NCI-H187 treated with DMSO at 0.1 percent for 48 hours (cell line): ENCODE data around the gene PLA2G2E.

Source experiments
- DNase-seq: peaks from one replicate; lab custom pipeline; 2025; lab: John Stamatoyannopoulos, UW

The PLA2G2E gene

GRCh38 chr1:19923137-19923952 lies at the start of gene PLA2G2E:
PLA2G2E (minus strand) TSS chr1:19923617; CDS start chr1:19923559, 58 bp downstream.
- DNase-seq = no peak

- DNase-seq = no peak
These were observed 48.2 kb upstream of the PLA2G2E start for GRCh38 chr1:19971664-19972063.

GRCh38 chr1:19969898-19970660 lies 46.7 kb upstream of the PLA2G2E start:
- DNase-seq = no peak

GRCh38 chr1:19967808-19968207 lies 44.4 kb upstream of the PLA2G2E start:
- no peak for DNase-seq

GRCh38 chr1:19964542-19964941 lies 41.1 kb upstream of the PLA2G2E start:
- DNase-seq = no peak

- DNase-seq = no peak
These were observed 40.2 kb upstream of the PLA2G2E start for GRCh38 chr1:19963636-19964035.

- DNase-seq = no peak
These were observed 37.2 kb upstream of the PLA2G2E start for GRCh38 chr1:19960591-19960990.

GRCh38 chr1:19957779-19958178 lies 34.4 kb upstream of the PLA2G2E start:
- DNase-seq = no peak

GRCh38 chr1:19955534-19956170 lies 32.2 kb upstream of the PLA2G2E start:
- DNase-seq = no peak

GRCh38 chr1:19954059-19954458 lies 30.6 kb upstream of the PLA2G2E start:
- DNase-seq = no peak

- no peak for DNase-seq
These were observed 25.6 kb upstream of the PLA2G2E start for GRCh38 chr1:19949016-19949415.

- DNase-seq = no peak
These were observed 23.6 kb upstream of the PLA2G2E start for GRCh38 chr1:19946971-19947370.

- DNase-seq = no peak
These were observed 22.9 kb upstream of the PLA2G2E start for GRCh38 chr1:19946331-19946751.

GRCh38 chr1:19945914-19946313 lies 22.5 kb upstream of the PLA2G2E start:
- DNase-seq = no peak

- no peak for DNase-seq
These were observed 19.2 kb upstream of the PLA2G2E start for GRCh38 chr1:19942657-19943056.

GRCh38 chr1:19942088-19942487 lies 18.7 kb upstream of the PLA2G2E start:
- no peak for DNase-seq

GRCh38 chr1:19941206-19941568 lies 17.8 kb upstream of the PLA2G2E start:
- DNase-seq = no peak

- DNase-seq = no peak
These were observed 17.2 kb upstream of the PLA2G2E start for GRCh38 chr1:19940486-19941205.

- no peak for DNase-seq
These were observed 15.1 kb upstream of the PLA2G2E start for GRCh38 chr1:19938472-19938871.

GRCh38 chr1:19936061-19936750 lies 12.8 kb upstream of the PLA2G2E start:
- no peak for DNase-seq

GRCh38 chr1:19934336-19934735 lies 10.9 kb upstream of the PLA2G2E start:
- no peak for DNase-seq

- DNase-seq = no peak
These were observed 9.4 kb upstream of the PLA2G2E start for GRCh38 chr1:19932866-19933265.
